PFSK-1 (cell line): ENCODE data around the gene SORCS3.

Experiments
- FOXP2 ChIP-seq: optimal IDR thresholded peaks from 2 replicates; pipeline ENCODE3; 2011; ENCODE audit warnings: borderline replicate concordance, control low read depth, inconsistent platforms; ENCODE audit not compliant: insufficient read depth; ENCODE audit errors: extremely low read length, extremely low read depth
- POLR2AphosphoS5 ChIP-seq: IDR thresholded peaks from 2 replicates; pipeline ENCODE4 v1.6.1; 2012; ENCODE audit warnings: low read depth, mild to moderate bottlenecking, control low read depth, low read length, moderate library complexity
- SIN3A ChIP-seq: IDR thresholded peaks from 2 replicates; pipeline ENCODE4 v1.6.1; 2012; ENCODE audit warnings: mild to moderate bottlenecking, low read length, moderate library complexity, borderline replicate concordance; ENCODE audit not compliant: insufficient read depth

GRCh38 chr10:104622598-104623209 lies 18.4 kb upstream of the SORCS3 start:
- TF ChIP-seq POLR2AphosphoS5, result no peak
- TF ChIP-seq FOXP2, result no peak
- TF ChIP-seq SIN3A, result no peak
